DMS53 treated with DMSO at 0.1 percent for 48 hours (cell line): ENCODE measurements around the gene PLSCR3.

Experiments used
- DNase-seq: peaks from one replicate; lab custom pipeline; 2025; ENCODE audit not compliant: unreplicated experiment; lab: John Stamatoyannopoulos, UW

Gene PLSCR3

DNA sequence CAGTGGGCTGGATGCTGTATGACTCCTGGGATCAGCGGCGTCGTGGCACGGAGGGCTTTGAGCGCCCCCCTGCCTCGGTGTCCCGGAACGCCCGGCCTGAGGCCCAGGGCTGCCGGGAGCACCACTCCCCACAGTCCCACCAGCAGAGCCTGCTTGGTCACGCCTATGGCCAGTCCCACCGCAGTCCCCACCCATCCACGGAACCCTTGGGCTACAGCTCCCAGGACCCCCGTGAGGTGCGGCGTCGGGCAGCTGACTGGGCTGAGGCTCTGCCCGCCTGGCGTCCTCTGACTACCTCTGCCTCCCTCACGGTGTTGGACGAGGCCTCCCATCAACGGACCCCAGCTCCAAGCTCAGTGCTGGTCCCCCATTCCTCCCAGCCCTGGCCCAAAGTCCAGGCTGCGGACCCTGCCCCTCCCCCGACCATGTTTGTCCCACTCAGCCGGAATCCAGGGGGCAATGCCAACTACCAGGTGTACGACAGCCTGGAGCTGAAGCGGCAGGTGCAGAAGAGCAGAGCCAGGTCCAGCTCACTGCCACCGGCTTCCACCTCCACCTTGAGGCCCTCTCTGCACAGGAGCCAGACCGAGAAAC, 32.7 kb upstream of the PLSCR3 start:
- no peak for DNase-seq

DNA sequence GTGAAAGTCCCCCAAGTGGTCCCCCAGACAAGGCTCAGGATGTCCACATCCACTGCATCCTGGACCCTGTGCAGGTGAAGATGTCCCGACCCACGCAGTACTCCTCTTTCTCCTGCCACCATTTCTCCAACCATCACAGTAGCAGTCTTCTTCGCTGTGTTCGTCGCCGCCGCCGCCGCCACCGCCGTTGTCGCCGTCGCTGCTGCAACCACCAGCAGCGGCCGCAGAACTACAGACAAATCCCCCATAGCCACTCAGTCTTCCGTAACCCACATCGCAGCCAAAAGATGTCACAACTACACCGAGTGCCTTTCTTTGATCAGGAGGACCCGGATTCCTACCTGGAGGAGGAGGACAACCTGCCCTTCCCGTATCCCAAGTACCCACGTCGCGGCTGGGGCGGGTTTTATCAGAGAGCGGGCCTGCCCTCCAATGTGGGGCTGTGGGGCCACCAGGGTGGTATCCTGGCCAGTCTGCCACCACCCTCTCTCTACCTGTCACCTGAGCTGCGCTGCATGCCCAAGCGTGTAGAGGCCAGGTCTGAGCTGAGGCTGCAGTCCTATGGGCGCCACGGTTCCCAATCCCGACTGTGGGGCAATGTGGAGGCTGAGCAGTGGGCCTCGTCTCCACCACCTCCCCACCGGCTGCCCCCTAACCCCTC, 32.0 kb upstream of the PLSCR3 start:
- DNase-seq, result no peak

DNA sequence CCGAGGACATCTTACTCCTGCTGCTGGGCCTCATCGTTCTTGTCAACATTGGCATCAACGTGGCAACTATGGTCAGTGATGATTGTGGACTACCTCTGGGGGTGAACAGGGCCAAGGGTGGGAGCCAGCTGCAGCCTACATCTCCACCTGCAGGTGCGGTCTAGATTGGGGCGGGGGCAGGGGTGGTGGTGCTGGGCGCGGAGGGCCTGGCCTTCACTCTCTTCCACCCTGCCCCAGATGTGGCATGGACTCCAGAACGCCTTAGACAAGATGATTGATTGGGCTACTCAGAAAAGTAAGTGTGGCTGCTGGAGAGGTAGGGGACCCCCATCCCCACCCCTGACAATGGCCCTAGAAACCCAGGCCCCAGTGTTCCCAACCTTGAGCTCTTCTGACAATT, 31.4 kb upstream of the PLSCR3 start:
- DNase-seq, result no peak

DNA sequence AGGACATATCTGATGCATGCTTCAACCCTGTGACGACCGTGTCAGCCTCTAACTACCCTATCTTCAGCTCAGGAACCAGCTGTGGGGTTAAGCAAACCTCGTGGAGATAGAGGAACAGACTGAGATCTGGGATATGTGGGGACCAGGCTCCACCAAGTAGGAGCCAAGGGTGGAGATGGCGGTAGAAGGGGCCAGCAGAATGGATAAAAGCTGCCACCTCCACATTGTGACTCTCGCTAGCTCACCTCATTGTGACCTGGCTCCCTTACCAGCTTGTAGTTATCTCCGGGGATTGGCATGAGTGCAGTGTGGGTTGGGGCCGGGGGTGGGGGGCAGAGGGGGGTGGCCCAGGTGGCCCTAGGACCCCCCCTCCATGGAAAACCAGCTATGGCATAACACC, 31.0 kb upstream of the PLSCR3 start, which contains the start of gene SPEM2:
Gene SPEM2 (plus strand): TSS at position 301 of the 400 bp plus-strand sequence. CDS start 73 bp downstream, at position 374.
- no peak for DNase-seq

DNA sequence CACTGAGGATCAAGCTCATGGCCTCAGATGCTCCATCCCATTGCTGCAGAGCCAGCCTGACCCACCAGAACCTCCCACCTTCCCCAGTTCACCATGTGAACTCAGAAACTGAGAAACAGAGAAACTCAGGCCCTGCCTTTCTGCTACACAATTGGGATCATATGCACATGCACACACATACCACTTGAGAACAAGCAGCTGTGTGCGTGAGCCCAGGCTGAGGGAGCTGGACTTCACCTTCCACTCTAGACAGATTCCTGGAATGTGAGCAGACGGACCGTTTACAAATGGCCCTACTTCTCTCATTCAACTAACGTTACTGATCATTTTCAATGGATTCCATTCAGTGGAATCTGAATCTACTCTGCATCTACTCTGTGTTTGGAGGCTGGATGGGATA, 29.4 kb upstream of the PLSCR3 start:
- no peak for DNase-seq

DNA sequence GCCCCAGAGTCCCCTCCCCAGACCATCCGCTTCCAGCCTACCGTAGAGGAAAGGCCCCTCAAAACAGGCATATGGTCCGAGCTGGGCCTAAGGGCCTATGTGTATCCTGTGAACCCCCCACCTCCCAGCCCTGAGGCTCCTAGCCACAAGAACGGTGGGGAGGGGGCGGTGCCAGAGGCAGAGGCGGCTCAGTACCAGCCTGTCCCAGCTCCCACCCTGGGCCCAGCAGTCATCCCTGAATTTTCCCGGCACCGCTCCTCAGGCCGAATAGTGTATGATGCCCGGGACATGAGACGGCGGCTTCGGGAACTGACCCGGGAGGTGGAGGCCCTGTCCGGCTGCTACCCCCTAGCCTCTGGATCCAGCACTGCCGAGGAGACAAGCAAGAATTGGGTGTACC, 26.9 kb upstream of the PLSCR3 start:
- no peak for DNase-seq

DNA sequence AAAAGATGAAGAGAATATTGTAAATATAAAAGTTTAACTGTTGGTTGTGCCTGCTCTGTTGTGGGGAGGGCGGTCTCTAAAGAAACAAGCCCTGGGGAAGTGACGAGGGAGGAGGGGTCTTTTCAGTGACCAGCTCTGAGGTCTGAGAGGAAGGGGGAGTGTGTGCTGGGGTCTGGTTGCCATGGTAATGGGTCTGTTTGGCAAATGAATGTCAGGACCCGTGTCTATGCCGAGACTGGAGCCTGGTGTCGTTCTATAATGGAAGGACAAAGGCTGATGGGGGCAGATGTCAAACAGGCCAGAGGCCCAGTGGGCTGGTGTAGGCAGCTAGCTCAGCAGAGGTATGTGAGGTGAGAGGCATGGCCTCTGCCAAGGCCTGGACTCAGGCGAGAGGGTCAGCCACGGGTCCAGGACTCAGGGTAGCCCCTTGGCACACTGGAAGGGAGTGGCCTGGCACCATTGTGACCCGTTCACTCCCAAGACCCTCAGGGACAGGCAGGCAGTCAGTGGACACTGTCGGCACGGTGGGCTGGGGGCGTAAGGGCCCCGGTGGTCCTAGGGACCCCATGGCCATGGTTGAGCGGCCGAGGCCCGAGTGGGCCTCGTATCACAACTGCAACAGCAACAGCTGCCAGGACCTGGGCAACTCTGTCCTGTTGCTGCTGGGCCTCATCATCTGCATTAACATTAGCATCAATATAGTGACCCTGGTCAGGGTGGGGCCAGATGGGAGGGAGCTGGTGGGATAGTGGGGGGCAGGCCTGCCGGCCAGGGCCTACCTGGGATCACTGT, 25.7 kb upstream of the PLSCR3 start, which contains the start of gene SPEM1:
Gene SPEM1 (plus strand): TSS at position 506 of the 792 bp plus-strand sequence. CDS start 61 bp downstream, at position 567.
- no peak for DNase-seq

DNA sequence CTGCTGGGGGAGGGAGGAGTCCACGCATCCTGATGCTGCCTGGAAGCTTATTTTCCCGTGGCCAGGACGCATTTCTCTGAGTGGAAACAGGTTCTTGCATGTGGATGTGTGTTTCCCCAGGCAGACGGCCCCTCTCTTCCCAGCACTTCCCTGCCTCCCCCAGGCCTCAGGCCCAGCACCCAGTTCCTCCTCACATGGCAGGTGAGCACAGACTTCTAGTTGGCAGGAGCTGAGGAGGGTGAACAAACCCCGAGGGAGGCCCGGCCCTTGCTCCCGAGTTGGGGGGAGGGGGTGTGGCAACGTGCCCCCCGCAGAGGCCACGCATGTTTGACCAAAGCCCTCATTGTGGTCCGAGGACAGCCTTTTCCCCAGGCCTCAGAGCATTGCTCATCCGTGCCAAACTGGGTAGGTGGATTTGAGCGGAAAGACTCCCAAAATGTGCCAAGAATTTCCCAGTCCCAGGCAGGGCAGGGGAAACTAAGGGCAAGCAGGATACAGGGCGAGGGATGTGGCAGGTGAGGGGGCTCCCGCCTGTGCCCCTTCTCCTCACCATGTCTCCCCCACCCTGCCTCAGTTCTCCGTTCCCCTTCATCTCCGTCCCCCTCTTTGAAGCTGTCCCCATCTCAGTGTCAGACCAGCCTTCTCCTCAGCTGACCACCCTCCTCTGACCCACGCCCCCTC, 24.3 kb upstream of the PLSCR3 start:
- DNase-seq, result no peak

DNA sequence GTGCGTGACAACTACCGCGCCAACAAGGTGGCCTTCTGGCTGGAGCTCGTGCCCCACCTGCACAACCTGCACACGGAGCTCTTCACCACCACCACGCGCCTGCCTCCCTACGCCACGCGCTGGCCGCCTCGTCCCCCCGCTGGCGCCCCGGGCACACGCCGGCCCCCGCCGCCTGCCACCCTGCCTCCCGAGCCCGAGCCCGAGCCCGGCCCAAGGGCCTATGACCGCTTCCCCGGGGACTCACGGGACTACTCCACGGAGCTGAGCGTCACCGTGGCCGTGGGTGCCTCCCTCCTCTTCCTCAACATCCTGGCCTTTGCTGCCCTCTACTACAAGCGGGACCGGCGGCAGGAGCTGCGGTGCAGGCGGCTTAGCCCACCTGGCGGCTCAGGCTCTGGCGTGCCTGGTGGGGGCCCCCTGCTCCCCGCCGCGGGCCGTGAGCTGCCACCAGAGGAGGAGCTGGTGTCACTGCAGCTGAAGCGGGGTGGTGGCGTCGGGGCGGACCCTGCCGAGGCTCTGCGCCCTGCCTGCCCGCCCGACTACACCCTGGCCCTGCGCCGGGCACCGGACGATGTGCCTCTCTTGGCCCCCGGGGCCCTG, 22.8 kb upstream of the PLSCR3 start:
- no peak for DNase-seq

DNA sequence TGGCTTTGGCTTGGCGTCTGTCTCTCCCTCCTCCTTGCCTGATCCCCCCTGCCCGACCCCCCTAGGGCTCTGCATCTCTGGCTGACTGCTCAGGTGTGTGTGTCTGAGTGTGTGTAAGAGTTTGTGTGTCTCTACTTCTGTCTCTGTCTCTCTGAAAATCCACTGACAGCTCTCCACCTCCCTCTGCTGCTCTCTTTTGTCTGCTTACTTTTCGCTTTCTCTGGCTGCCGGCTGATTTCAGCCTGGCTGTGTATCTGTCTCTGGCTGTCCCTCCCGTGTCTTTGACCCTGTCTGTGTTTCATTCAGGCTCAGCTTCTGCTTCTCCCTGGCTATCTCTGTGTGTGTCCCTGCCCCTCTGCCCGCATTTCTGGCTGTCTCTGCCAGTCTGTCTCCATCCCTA, 22.0 kb upstream of the PLSCR3 start:
- no peak for DNase-seq

DNA sequence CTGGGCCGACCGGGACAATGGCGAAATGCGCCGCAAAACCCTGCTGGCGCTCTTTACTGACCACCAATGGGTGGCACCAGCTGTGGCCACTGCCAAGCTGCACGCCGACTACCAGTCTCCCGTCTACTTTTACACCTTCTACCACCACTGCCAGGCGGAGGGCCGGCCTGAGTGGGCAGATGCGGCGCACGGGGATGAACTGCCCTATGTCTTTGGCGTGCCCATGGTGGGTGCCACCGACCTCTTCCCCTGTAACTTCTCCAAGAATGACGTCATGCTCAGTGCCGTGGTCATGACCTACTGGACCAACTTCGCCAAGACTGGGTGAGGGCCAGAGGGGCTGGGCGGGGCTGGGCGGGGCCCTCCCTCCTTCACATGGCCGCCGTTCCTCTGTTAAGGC, 21.5 kb upstream of the PLSCR3 start:
- DNase-seq, result no peak

DNA sequence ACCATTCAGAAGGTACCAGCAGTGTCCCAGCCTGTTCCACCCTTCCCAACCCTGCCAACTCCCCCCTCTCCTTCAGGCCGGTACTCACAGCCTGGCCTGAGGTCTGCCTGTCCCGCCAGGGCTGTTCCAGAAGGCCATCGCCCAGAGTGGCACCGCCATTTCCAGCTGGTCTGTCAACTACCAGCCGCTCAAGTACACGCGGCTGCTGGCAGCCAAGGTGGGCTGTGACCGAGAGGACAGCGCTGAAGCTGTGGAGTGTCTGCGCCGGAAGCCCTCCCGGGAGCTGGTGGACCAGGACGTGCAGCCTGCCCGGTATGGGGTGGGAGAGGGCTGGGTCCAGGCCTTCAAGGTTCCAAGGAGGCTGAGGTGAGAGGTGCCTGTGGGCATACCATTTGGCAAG, 20.5 kb upstream of the PLSCR3 start:
- DNase-seq, result no peak

DNA sequence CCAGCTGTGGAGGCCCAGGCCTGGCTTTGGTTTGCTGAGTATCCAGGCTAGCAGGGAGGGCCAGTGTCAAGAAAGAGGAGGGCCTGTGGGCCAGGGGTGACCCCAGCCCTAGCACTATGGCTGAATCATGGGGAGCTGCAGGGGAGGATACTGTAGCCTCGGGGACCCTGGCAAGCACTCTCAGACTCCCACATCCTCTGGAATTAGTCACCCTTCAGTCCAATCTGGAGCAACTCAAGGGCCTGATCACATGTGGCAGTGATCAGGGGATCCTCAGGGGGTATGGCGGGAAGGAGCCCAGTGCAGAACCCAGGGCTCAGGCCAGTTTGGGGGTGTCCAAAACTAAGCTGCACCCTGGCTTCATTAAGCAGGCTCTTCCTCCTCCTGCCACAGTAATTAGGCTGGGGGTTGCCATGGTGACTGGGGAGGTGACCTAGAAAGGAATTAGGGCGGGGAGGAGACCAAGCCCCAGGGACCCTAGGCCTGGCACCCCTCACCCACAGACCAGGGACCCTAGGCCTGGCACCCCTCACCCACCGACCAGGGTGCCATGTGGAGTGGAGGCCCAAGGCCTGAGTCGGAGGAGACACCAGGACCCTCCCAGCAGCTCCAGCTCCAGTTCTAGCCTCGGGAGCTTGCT, 19.1 kb upstream of the PLSCR3 start:
- DNase-seq, result no peak

DNA sequence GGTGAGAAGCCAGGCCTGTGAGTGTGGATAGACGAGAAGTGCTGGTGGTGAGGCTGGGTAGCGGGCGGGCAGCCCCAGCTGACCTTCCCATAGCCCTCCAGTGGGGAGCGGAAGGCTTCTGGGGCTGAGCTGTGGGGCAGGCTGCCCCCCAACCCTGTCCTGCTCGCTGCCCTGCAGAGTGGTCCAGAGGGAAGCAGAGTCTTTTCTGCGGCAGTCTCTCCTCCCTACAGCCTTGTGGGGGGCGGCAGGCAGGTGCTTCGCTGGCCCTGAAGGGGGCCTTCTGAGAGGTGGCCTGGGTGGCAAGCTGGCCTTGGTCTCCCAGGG, 17.1 kb upstream of the PLSCR3 start:
- no peak for DNase-seq

DNA sequence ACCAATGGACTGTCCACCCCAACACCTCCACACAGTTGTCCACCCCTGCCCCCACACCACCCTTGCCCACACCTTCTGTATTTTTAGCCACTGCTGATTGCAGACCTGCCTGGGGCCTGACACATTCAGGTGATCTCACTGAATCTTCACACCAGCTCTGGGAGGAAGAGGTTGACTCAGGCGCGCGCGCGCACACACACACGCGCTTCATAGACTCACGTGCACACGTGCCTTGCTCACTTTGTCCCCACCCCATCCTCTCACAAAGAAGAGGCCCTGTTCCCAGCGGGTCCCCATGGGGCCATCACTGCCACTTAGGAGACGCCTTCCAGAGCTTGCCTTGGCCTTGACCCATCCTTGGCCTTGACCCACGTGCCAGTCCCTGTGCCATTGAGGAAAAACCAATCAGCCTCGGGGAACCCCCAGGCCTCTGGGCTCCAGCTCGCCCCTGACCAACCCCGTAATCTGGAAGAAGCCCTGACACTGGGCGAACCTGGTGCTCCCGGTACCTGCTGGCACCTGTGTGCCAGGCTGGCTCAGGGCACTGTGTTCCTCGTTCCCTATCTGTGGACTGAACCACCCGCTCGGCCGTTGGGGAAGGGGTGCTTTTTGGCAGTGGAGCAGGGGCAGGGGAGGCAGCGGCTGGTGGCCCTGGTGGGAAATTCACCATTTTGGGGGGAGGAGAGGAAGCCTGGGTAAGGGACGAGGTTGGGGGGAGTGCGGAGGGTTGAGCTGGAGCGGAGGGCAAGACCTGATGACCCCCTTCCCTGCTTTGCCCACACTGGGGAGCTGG, 16.5 kb upstream of the PLSCR3 start:
- DNase-seq, result no peak

DNA sequence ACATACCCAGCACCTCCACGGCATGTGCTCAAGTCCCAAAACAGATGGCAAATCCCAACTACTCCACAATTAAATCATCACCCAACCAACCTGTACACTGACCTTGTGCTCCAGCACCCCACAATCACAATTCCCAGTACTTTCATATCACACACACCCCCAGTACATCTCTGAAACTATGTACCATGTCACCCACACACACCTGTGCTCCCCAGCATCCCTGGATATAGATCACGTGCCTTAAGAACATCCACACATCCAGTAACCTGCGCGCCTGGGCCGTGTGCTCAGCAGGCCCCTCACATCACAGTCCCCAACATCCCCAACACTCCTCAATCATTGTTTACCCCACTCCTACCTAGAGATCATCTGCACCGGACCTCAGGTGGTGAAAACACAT, 15.4 kb upstream of the PLSCR3 start:
- no peak for DNase-seq

DNA sequence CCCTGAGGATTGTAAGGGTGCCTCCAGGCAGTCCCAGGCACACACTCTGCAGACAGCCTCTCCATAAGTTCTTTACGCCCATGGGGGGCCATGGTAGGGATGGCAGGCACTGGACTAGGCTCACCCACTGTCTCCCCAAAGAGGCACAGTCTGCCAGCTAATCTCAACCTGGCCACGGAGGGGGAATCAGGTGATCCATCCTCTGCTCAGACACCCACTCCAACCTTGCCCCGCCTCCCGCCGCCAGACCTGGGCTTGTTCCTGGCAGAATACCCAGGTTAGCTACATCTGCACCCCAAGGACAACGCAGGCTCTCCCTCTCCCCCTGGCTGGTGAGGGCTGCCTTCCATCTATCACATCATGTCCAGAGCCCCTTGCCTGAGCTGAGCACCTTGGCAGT, 14.5 kb upstream of the PLSCR3 start:
- DNase-seq, result no peak

DNA sequence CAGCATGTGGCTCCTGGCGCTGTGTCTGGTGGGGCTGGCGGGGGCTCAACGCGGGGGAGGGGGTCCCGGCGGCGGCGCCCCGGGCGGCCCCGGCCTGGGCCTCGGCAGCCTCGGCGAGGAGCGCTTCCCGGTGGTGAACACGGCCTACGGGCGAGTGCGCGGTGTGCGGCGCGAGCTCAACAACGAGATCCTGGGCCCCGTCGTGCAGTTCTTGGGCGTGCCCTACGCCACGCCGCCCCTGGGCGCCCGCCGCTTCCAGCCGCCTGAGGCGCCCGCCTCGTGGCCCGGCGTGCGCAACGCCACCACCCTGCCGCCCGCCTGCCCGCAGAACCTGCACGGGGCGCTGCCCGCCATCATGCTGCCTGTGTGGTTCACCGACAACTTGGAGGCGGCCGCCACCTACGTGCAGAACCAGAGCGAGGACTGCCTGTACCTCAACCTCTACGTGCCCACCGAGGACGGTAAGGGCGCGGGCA, 14.0 kb upstream of the PLSCR3 start:
- DNase-seq, result no peak

DNA sequence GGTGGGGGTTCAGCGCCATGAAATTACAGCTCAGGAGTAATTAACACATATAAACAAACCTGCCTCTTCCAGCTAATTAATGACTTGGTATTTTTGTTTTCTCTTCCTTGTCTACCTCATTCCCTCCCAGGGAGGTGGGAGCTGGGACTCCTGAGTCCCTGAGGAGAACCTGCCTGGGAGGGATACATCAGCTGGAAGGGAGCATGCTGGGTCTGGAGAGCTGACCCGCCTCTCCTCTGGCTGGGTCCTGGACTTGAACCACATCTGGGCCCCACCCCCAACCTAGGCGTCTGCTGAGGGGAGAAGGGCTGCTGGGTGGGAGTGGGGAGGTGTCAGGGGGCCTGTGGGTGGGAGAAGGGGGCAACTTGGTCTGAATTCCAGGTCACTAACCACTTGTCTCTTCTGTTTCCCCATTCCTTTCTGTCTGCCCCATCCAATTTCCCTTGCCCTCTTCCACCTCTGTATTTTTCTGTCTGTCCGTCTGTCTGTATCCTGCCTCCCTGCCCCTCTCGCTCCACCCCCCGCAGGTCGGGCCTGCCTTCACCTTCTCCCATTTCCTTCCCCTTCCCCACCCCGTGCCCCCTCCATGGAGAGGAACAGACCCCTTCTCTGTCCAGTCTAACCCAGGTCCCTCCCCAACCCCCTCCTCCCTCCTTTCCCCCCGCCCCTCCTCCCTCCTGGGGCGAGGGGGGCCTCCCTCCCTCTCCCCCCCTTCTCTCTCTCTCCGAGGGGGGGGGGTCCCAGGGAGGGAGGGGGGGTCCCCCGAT, 13.3 kb upstream of the PLSCR3 start, which contains the start of gene NLGN2:
Gene NLGN2 (plus strand): TSS at position 361 of the 767 bp plus-strand sequence. CDS start 411 bp downstream, outside the sequence.
- no peak for DNase-seq
